ENCODE results near the gene CCDC186.

CCDC186 gene

GRCh38 chr10:114117728-114118127 lies 56.3 kb downstream of the CCDC186 start:
- DNase-seq: no peak
- no peak for TF ChIP-seq GATA1 (IDR thresholded peaks at IDR 0.05; ENCODE audit: low read depth, low read length)
- no peak for TF ChIP-seq POLR2A (IDR thresholded peaks at IDR 0.05; ENCODE audit: low read length)

- no peak for TF ChIP-seq POLR2A (IDR thresholded peaks at IDR 0.05; ENCODE audit: low read length)
- TF ChIP-seq GATA1 (IDR thresholded peaks at IDR 0.05; ENCODE audit: low read depth, low read length): no peak
- no peak for DNase-seq
Measured at GRCh38 chr10:114115661-114116445, 58.1 kb downstream of the CCDC186 start.

GRCh38 chr10:114110174-114110972 lies 63.6 kb downstream of the CCDC186 start:
- TF ChIP-seq GATA1 (IDR thresholded peaks at IDR 0.05; ENCODE audit: low read depth, low read length) (no peak), POLR2A (IDR thresholded peaks at IDR 0.05; ENCODE audit: low read length) (no peak)
- peak in 1 of 2 experiments; percentile 4 for DNase-seq

- TF ChIP-seq GATA1 (IDR thresholded peaks at IDR 0.05; ENCODE audit: low read depth, low read length) (no peak), POLR2A (IDR thresholded peaks at IDR 0.05; ENCODE audit: low read length) (no peak)
- DNase-seq: peak; percentile 5 to 39
Measured at GRCh38 chr10:114103284-114103683, 70.7 kb downstream of the CCDC186 start.

GRCh38 chr10:114102256-114102655 lies 71.7 kb downstream of the CCDC186 start:
- DNase-seq: no peak
- TF ChIP-seq POLR2A (IDR thresholded peaks at IDR 0.05; ENCODE audit: low read length) (no peak), GATA1 (IDR thresholded peaks at IDR 0.05; ENCODE audit: low read depth, low read length) (no peak)

GRCh38 chr10:114100848-114101741 lies 72.9 kb downstream of the CCDC186 start:
- TF ChIP-seq GATA1 (IDR thresholded peaks at IDR 0.05; ENCODE audit: low read depth, low read length) (no peak), POLR2A (IDR thresholded peaks at IDR 0.05; ENCODE audit: low read length) (no peak)
- DNase-seq: no peak

GRCh38 chr10:114096864-114097263 lies 77.1 kb downstream of the CCDC186 start:
- TF ChIP-seq POLR2A (IDR thresholded peaks at IDR 0.05; ENCODE audit: low read length) (no peak), GATA1 (IDR thresholded peaks at IDR 0.05; ENCODE audit: low read depth, low read length) (no peak)

GRCh38 chr10:114095559-114096337 lies 78.3 kb downstream of the CCDC186 start:
- no peak for TF ChIP-seq POLR2A (IDR thresholded peaks at IDR 0.05; ENCODE audit: low read length)
- DNase-seq: no peak

More at GRCh38 chr10:114096864-114097263, 77.1 kb downstream of the CCDC186 start:
- DNase-seq: no peak

GRCh38 chr10:114094795-114095194 lies 79.2 kb downstream of the CCDC186 start:
- DNase-seq: no peak
- no peak for TF ChIP-seq GATA1 (IDR thresholded peaks at IDR 0.05; ENCODE audit: low read depth, low read length)
- TF ChIP-seq POLR2A (IDR thresholded peaks at IDR 0.05; ENCODE audit: low read length): no peak

GRCh38 chr10:114087655-114088054 lies 86.3 kb downstream of the CCDC186 start:
- no peak for DNase-seq
- TF ChIP-seq POLR2A (IDR thresholded peaks at IDR 0.05; ENCODE audit: low read length): no peak
- no peak for TF ChIP-seq GATA1 (IDR thresholded peaks at IDR 0.05; ENCODE audit: low read depth, low read length)

GRCh38 chr10:114087255-114087654 lies 86.7 kb downstream of the CCDC186 start:
- DNase-seq: no peak
- no peak for TF ChIP-seq POLR2A (IDR thresholded peaks at IDR 0.05; ENCODE audit: low read length)
- no peak for TF ChIP-seq GATA1 (IDR thresholded peaks at IDR 0.05; ENCODE audit: low read depth, low read length)

- TF ChIP-seq GATA1 (IDR thresholded peaks at IDR 0.05; ENCODE audit: low read depth, low read length) (no peak), POLR2A (IDR thresholded peaks at IDR 0.05; ENCODE audit: low read length) (no peak)
- no peak for DNase-seq
Measured at GRCh38 chr10:114084215-114084614, 89.8 kb downstream of the CCDC186 start.

GRCh38 chr10:114083040-114083439 lies 91.0 kb downstream of the CCDC186 start:
- TF ChIP-seq GATA1 (IDR thresholded peaks at IDR 0.05; ENCODE audit: low read depth, low read length) (no peak), POLR2A (IDR thresholded peaks at IDR 0.05; ENCODE audit: low read length) (no peak)
- DNase-seq: peak; percentile 5 to 10

Measured in erythroblast (primary cell).